HG02642 (cell line): Measurements from ENCODE around the gene RDH12.
"Not testable (repeated sequence)": the region's sequence is repeated elsewhere in the genome, so short reads cannot be mapped to it uniquely, and the experiment has no call there.

ENCODE experiments used
- ATAC-seq: cut with Tn5 transposase; IDR thresholded peaks from one replicate; pipeline ENCODE4 v1.9.1; 2021; ENCODE audit warnings: mild to moderate bottlenecking; ENCODE audit not compliant: unreplicated experiment, poor library complexity

RDH12 gene

GRCh38 chr14:67701492-67701891 is at the start of gene RDH12:
Gene RDH12, plus strand, starts transcription at chr14:67701886. Its CDS starts 20,757 bp downstream, at chr14:67722643.
- ATAC-seq, result not testable (repeated sequence)

DNA sequence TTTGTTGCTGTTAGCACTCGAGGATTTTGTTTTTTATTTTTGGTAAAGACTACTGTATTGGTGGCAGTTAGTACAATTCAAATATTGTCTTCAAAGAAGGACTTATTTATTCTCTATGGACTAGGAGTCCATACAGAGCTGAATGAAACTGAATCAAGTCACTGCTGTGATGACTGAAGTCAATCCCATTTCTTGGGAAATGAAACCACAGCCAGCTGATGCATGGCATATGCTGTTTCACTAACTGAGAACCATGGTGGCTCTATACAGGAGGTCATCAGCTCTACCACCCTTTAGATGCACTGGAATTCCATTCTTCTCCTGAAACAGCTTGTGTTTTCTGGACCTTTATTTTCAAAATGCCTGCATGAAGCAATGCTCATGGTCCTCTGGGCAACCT is 49.5 kb upstream of the RDH12 start:
- ATAC-seq, result no peak

DNA sequence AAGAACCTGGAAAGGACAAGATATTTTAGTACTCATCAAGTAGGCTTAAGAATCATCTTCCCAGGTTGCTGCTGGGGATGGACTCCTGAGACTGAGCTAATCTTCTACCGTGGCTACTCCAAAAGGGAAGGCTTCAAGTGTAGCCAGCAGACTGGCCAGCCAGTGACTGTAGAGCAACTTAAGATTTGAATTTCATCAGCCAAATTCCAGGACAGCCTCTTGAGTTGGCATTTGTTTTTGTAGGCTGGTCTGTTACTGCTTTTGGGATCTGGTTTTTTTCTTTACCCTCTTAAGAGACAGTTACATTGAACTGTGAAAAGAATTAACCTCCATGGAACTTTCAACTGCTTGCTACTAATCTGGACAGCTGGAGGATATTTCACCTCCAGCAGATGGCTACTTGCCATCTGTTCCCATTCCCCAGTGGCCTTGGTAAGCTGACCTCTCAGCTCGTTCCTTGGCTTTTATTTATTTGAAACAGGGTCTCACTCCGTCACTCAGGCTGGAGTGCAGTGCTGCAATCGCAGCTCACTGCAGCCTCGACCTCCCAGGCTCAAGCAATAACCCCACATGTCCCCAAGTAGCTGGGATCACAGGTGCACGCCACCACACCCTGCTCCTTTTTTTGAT is 47.9 kb upstream of the RDH12 start:
- no peak for ATAC-seq

- ATAC-seq, result no peak
Measured at GRCh38 chr14:67663633-67664032, 38.1 kb upstream of the RDH12 start.

DNA sequence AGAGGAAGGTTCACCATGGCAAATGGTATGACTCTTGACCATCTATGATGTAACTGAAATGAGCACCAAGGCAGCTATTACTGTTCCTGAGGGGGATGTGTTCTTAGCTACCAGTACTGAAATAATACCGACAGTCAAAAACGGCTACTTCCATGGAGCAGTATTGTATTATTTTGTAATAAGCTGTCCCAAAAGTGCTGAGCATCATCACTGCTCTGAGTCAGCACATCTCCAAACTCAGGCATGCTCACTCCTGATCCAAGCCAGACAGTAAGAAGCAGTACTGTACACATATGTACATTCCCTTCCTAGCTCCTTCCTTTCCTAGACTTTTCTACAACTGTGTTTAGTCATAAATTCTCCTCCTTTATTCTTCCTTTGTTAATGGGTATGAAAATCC is 35.8 kb upstream of the RDH12 start:
- no peak for ATAC-seq

- ATAC-seq, result no peak
Measured at GRCh38 chr14:67666750-67667449, 34.8 kb upstream of the RDH12 start.

DNA sequence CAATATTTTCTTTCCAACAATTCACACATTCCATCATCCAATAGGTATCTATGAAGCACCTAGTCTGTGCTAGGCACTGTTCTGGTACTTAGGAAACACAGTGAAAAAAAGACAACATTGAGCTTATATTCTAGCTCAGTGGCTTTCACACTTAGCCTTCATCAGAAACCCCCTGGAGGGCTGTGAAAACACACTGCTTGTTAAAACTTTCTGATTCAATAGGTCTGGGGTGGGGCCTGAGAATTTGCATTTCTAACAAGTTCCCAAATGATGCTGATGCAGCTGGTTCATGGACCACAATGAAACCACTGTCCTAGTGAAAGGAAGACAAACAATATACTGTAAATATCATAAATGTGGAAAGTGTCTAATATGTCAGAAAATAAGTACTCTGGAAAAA is 33.1 kb upstream of the RDH12 start:
- ATAC-seq, result no peak

DNA sequence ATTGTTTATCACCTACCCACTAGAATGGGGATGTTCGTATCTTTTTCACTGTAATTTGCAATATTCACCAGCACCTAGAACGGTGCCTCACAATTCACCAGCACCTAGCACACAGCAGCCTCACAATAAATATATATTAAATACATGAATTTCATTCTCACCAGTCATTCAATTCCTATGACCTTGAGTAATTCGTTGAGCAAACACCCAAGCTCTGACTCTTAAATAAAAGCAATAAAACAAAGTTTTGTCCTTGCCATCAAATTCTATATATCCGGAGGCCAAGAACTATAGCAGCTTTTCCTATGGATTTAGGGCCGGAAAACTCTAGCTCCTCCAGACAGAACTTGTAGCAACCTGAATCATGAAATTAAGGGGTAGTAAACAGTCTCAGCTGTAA is 28.2 kb upstream of the RDH12 start:
- no peak for ATAC-seq

DNA sequence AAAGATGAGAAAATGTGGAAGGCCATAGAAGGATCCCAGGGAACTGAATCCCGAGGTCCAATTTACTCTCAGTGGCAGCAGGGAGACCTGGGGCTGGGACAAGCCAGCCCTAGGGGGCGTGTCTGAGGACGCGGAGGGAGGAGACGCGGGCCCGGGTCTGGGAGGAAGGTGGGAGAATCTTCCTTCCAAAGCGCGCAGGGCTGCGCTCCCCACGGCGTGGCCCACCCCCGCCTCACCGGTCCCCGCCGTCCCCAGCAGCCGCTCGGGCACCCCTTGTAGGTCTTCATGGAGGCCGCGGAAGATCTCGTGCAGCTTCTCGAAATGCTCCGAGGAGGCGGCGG is 27.6 kb upstream of the RDH12 start:
- peak; percentile 63 for ATAC-seq

DNA sequence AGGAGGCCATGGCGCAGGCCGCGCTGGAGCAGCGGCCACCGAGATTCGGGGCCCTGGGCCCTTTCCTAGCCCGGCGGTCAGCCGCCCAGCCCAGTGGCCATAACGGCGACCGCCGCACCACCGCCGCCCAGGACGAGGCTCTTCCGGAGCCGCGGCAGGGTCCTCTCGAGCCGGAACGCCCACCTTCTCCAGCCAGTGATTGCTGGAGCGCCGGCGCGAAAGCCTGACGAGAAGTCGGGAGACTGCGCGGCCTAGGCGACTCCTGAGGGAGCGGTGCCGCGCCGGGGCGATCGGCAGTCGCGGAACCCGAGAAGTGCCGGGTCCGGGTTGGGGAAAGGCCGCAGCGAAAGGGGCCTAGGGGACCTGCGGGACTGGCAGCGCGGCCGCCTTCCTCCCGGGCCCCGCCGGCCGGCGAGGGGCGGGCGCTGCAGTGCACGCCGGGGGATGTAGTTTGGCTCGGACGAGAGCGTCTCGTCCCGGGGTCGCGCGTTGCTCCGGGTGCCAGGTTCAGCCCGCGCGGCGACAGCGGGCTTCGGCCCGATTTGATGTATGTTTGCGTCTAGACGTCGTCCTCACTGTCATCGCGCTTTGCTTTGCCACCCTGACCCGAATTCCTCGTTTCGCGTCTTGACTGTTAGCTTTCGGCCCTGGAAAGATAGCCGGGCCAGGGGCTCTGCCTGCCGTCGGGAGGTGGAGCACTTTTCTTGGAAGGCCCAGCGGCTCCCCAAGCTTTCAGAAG is 27.0 kb upstream of the RDH12 start, which contains the start of gene VTI1B:
Gene VTI1B (minus strand): TSS at position 153 of the 739 bp plus-strand sequence. CDS start 143 bp downstream, at position 10.
- peak; percentile 89 for ATAC-seq

DNA sequence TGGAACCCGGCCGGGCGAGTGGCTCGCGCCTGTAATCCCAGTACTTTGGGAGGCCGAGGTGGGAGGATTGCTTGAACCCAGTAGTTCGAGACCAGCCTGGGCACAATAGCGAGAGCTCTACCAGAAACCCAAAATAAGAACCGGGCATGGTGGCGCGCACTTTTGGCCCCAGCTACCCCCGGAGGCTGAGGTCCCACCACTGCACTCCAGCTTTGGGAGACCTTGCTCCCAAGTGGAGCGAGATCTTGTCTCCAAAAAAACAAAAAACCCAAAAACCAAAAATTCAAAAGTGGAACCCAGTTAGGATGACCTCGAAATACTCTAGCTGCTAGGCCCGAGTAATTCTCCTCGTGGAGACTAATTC is 26.5 kb upstream of the RDH12 start:
- no peak for ATAC-seq

DNA sequence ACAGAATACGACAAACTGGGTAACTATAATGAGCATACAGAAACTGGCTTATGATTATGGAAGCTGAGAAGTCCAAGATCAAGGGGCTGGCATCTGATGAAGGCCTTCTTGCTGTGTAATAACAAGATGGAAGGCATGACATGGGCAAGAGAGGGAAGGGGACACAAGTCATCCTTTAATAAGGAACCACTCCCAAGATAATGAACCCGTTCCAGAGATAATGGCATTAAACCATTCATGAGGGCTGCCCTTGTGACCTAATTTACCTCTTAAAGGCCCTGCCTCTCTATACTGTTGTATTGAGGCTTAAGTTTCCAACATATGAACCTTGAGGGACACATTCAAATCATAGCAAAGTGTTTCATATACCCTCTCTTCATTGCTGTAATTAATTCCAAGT is 22.7 kb upstream of the RDH12 start:
- no peak for ATAC-seq

DNA sequence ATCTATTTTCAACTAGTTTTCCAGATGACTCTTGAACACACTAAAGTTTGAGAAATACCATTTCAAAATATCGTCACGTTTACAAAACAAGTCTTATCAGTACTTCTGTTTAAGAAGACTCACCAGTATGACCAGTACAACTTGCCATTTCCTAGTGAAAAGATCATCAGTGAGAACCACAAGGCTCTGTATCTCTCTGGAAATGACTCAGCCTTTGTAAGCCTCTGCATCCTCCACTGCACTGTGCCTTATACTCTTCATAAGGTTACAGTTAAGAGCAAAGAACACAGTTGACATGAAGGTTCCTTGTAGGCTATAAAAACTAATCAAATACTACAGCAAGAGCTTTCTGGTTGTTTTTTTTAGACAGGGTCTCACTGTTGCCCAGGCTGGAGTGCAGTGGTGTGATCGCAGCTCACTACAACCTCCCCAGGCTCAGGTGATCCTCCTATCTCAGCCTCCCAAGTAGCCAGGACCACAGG is 21.5 kb upstream of the RDH12 start:
- peak; percentile 95 for ATAC-seq

GRCh38 chr14:67680941-67681340 is 20.7 kb upstream of the RDH12 start:
- ATAC-seq, result no peak

GRCh38 chr14:67683842-67684241 is 17.8 kb upstream of the RDH12 start:
- ATAC-seq, result no peak

GRCh38 chr14:67690011-67690410 is 11.7 kb upstream of the RDH12 start:
- no peak for ATAC-seq

DNA sequence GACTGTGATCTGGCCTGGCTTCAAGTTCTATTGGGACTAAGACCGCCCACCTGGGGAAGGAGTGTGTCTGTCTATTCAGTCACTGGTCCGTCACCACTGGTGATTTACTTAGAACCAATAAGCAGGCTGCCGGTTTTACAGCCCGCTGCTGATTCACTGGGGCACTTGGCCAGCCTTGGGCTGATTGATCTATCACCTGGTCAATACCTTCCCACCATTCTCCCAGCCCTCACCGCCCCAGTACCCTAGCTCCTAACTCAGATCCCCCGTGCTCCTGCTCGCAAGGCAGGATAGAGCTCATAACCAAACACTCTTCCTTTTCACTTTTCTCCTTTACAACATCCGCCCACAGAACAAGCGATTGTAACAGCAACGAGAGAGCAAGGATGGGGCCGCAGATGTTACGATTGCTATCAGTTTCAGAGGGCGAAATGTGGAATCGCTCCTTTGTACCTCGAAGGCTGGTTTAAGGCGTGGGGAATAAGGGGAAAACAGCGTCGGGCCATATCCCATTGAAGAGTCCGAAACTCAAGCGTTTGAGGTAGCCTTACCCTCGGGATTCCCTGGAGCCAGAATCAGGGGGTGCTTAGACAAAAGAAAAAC is 6.8 kb upstream of the RDH12 start:
- peak; percentile 85 for ATAC-seq

- peak; percentile 89 for ATAC-seq
Measured at GRCh38 chr14:67695394-67695949, 6.2 kb upstream of the RDH12 start, which contains the start of gene RDH11. Gene RDH11, minus strand, starts transcription at chr14:67695764. Its CDS starts 61 bp downstream, at chr14:67695703.

- ATAC-seq, result no peak
Measured at GRCh38 chr14:67697006-67697405, 4.7 kb upstream of the RDH12 start.

GRCh38 chr14:67698179-67698578 is 3.5 kb upstream of the RDH12 start:
- ATAC-seq, result no peak

DNA sequence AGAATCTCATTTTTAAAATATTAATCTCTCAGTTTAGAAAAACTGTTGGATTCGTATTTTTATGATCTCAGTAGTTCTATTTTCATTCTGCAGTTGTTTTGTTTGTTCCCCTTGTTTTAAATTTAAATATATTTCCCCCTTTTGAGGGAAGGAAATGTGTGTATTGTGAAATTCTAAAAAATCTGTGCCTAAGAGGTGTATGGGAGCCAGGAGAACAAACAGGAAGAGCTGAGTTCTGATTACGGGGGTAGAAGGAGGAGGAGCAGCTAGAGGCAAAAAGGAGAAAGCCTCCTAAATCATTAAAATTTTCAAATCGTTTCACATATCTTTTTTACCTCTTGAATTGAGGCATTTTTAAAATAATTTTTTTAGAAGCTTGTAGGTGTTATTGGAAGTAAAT is 2.3 kb downstream of the RDH12 start:
- no peak for ATAC-seq
